HG02678 (cell line): Measurements from ENCODE around the gene IGSF21.

Experiments
- ATAC-seq: cut with Tn5 transposase; IDR thresholded peaks from one replicate; pipeline ENCODE4 v1.9.1; 2021; ENCODE audit warnings: mild to moderate bottlenecking, moderate library complexity; ENCODE audit not compliant: unreplicated experiment

IGSF21 gene

GRCh38 chr1:18394563-18395156, 287.1 kb downstream of the IGSF21 start:
- no peak for ATAC-seq

DNA sequence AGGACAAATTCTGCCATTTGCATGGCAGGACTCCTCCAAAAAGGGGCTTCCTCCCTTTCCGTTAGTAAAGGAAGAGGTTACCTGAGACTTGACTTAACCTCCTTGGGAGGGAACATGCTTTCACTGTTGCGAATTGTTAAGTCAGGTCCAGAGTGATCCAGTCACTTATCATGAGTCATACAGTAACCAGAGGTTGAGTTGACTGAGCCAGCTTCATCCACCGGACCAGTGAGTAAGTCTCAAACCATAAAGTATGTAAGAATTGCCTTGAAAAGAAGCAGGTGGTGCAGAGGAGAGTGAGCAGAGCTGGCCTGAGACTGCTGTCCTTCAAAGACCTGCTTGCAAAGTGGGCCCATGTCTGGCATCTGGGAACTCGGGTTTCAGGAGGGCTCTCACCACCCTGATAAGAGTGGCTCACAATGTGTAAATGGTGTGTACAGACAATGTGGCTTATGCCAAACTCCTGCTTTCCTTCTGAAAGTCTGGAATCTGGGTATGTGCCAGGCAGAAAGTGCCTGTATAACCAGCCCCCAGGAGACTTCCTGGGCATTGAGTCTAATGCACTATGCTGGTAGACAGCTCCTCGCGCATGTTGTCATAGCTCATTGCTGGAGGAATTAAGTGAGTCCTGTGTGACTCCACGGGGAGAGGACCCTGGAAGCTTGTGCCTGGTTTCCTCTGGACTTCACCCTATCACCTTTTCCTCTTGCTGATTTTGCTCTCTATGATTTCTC, 288.8 kb downstream of the IGSF21 start:
- no peak for ATAC-seq

GRCh38 chr1:18397641-18398040, 290.0 kb downstream of the IGSF21 start:
- no peak for ATAC-seq

DNA sequence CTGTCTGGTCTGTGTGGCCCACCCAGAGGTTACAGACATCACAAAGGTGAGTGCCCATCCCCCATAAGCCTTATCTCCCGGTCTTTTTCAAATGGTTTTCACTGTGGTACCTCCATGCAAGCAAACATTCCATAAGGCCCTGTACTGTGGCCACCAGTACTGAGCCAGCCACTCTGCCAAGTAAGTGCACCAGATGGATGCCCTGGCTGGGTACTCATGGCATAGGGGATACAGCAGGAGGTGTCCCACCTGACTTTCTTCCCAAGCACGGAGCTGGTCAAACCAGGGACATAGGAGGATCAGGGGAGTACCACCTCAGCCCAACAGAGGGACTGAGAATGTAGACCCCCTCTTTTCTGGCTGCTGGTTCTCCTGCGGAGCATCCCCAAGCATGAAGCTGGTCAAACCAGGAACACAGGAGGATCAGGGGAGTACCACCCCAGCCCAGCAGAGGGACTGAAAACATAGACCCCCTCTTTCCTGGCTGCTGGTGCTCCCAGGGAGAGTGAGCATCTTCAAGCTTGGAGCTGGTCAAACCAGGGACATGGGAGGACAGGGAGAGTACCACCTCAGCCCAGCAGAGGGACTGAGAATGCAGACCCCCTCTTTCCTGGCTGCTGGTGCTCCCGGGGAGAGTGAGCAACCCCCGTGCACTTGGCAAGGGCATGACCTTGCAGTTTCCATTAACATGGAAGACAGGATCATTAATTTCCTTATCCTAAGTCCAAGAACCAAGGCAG, 291.4 kb downstream of the IGSF21 start:
- ATAC-seq, result no peak

DNA sequence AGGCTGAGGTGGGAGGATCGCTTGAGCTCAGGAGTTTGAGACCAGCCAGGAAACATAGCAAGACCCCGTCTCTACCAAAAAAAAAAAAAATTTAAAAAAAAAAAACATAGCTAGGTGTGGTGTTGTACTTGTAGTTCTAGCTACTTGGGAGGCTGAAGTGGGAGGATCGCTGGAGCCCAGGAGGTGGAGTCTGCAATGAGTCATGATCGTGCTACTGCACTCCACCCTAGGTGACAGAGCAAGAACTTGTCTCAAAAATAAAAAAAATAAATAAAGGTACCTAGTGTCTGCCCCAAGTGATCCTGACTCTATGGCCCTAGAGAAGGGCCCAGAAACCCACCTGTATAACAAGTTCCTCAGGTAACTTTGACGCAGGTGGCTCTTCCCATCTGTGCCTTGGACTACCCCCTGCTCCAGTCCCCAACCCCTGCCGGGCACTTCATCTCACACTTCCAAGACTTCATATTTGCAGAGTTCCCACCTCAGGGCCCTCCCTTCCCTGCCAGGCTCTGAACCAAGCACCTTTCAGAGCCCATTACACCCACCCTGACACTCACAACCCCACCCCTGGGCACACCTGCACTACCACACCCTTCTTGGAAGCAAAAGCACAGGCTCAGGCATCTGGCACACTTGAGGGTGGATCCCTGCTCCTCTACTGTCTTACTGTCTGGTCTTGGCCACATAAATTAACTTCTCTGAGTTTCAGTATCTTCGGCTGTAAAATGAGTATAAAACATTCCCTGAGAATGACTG, 292.9 kb downstream of the IGSF21 start:
- no peak for ATAC-seq

DNA sequence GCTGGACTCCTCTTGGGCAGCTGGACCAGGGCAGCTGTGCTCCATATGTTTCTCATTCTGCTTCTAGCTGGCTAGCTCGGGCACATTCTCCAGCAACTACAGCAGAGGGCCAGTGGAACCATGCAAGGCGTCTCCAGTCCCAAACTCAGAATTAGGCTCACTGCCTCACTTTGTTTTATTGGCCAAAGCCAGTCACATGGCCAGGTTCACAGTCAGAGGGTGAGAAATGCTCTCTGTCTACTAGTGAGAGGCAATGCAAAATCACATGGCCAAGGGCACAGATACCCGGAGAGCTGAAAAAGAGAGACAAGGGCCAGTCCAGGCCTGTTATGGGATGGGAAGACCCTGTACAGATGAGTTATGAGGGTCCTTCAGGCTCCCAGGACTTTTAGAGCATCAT, 294.3 kb downstream of the IGSF21 start:
- ATAC-seq, result no peak

- no peak for ATAC-seq
Measured at GRCh38 chr1:18404460-18404859, 296.9 kb downstream of the IGSF21 start.

DNA sequence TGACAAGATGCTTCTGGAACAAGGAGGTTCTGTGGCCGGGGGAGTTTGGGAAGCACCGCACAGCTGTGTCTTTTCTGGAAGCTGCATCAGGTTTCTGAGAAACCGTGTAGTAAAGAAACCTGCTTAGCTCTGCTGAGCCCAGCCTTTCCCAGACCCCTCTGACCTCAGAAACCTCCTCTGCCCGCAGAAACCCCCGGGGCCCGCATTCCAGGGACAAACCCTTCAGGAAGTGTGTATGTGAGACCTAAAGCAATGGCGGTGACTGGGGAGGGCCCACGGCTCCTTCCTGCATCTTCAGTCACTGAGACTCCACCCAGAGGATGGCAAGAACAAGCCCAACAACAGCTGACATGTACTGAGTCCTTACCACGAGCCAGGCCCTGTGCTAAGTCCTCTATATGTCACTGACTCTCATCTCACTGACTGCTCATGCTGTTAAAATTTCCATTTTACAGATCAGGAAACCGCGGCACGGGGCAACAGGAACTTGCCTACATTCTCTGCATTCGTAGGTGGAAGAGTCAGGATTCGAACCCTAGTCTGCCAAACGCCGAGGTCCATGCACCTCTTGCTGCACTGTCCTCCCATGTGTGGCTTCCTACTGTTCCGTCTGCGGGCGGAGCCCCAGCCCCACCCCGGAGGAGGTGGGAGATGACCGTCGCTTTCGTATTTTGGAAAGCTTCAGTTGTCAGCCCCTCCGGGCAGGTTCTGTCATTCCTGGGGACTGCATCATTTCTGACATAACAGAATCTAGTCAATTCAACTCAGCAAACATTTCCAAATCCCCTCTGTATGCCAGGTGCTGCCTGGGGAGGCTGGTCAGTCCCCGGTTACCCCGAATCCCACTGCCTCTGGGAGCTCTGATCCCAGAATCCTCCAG, 299.8 kb downstream of the IGSF21 start:
- ATAC-seq, result no peak

DNA sequence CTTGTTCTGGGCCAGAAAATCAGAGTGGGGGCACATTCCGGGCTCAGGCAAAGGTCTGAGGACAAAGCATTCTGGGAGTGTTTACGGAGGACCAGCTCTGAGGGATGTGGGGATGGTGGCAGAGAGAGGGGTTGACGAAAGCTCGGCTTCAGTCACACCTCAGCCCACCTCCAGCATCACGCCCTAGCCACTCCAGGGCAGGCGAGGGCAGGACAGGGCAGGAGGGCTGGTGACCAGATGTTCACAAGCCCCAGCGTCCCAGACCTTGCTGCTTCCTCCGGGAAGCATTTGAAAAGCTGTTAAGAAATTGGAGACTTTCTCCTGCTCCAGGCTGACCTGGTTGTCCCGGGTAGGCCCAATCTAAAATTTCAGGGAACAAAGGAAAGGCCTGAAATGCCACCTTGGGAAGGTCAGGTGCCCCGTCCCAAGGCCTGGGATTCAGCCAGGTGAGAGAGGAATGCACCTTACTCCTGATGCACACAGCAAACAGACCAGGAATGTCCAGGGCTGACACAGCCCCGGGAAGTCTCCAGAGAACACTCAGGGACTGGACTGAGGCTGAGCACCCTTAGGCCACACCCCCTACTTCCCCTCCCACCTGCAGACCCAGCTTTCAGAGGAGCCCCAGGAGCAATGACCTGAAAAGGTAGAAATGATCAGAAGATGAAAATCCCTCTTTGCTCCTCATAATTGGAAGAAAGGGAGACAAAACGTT, 301.2 kb downstream of the IGSF21 start:
- ATAC-seq, result no peak

GRCh38 chr1:18409609-18410237, 302.1 kb downstream of the IGSF21 start:
- no peak for ATAC-seq

- no peak for ATAC-seq
Measured at GRCh38 chr1:18410407-18410806, 302.8 kb downstream of the IGSF21 start.

DNA sequence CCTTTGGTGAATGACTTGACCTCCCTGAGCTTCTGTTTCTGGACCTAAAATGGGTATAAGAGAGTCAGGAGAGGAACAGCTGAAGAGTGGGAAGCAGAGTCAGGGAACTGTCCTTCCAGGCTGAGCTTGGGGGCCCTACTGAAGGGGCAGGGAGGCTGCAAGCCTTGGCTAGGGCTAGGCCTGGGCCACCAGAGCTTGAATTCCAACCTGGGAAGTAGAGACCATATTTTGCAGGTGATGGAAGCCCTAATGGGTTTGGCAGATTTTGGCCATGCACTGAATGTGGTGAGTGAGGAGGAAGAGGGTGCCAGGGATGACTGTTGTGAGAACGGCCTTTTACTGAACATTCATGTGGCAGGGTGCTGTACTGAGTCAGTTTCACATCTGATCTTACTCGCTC, 303.7 kb downstream of the IGSF21 start:
- no peak for ATAC-seq

- no peak for ATAC-seq
Measured at GRCh38 chr1:18411820-18412641, 304.4 kb downstream of the IGSF21 start.

GRCh38 chr1:18412882-18413353, 305.3 kb downstream of the IGSF21 start:
- ATAC-seq, result no peak

DNA sequence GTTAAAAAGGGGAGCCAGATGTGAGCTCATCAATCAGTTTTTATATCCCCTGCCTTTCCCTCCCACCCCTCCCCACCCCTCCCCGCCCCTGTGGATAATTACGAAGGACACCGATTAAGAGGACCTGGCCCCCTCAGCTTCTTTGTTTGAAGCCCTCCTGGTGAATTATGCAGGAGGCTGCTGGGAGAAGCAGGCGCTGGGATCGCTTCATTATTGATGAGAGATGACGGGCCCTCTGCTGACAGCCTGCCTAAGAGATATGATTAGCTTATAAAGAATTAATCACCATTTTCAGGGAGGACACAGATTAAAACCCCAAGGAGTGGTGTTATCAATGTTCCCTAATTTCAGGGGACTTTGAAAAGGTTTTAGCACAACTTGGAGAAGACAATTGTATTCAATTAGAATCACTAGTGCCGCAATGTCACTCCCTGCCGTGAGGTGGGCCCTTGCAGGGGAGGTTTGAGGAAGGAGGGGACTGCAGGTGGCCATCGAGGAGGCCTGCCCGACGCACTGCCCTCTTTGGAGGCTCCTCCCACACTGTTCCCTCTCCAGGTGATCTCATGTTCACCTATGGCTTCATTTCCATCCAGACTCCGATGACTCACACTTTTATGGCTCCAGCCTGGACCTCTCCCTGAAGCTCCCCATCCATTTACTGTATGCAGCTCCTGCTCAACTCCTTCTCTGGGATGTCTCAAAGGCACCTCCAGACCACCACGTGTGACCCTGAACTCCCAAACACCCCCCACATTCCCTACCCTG, 306.1 kb downstream of the IGSF21 start:
- ATAC-seq, result no peak

- ATAC-seq, result no peak
Measured at GRCh38 chr1:18414321-18414720, 306.7 kb downstream of the IGSF21 start.

DNA sequence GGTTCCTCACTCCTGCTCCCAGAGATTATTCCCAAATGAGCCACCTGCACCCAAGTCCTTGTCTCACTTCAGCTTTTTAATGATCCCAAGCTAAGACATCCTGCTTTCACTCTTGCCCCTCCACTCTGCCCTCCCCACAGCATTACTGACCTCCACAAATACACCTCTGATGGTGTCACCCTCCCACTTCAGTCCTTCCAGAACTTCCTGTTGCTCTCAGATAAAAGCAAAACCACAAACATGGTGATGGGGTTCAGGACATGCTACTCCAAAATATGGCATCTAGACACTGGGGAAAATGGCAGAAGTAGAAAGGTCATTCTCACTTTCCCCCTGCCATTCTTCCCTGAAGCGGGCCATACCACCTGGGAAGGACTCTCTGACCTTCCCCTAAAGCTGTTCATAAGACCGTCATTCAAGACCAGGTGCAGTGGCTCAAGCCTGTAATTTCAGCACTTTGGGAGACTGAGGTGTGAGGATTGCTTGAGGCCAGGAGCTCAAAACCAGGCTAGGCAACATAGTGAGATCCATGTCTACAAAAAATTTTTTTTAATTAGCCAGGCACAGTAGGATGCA, 307.4 kb downstream of the IGSF21 start:
- ATAC-seq, result no peak
